ENCODE measurements around the gene CCDC73. TPM values are rescaled to one million over a fixed set of nuclear protein-coding genes. Genes with fewer than 3 reads are reported as not detected.

Gene CCDC73
- total RNA-seq, 4 donors from 2014 or later = not detected

- ATAC-seq (ENCODE audit: low FRiP score) (no peak), DNase-seq (ENCODE audit: low spot score) (no peak)
- TF ChIP-seq, protein P1, sequence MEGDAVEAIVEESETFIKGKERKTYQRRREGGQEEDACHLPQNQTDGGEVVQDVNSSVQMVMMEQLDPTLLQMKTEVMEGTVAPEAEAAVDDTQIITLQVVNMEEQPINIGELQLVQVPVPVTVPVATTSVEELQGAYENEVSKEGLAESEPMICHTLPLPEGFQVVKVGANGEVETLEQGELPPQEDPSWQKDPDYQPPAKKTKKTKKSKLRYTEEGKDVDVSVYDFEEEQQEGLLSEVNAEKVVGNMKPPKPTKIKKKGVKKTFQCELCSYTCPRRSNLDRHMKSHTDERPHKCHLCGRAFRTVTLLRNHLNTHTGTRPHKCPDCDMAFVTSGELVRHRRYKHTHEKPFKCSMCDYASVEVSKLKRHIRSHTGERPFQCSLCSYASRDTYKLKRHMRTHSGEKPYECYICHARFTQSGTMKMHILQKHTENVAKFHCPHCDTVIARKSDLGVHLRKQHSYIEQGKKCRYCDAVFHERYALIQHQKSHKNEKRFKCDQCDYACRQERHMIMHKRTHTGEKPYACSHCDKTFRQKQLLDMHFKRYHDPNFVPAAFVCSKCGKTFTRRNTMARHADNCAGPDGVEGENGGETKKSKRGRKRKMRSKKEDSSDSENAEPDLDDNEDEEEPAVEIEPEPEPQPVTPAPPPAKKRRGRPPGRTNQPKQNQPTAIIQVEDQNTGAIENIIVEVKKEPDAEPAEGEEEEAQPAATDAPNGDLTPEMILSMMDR (IDR thresholded peaks at IDR 0.05) = no peak
Observed at GRCh38 chr11:32563600-32563959, 230.9 kb downstream of the CCDC73 start.

- DNase-seq (ENCODE audit: low spot score) (no peak), ATAC-seq (ENCODE audit: low FRiP score) (peak; percentile 87)
- TF ChIP-seq, protein P1 (IDR thresholded peaks at IDR 0.05) = no peak
Observed at GRCh38 chr11:32562839-32563599, 231.4 kb downstream of the CCDC73 start.

DNA sequence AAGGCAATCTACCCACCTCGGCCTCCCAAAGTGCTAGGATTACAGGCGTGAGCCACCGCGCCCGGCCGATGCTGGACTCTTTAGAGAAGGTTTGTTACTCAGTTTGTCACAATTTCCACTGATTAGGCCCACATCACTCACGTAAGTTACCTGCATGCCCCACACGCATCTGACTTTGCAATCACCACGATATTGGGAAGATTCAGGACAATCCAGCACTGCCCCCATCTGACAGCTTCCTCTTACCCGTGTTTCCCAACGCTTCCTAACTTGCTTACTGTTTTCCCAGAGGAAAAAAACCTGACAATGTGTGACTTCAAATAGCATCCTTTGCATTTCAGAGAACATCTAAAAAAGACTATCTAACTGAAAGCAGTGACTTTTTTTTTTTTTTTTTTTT is 232.6 kb downstream of the CCDC73 start:
- no peak for DNase-seq (ENCODE audit: low spot score)
- no peak for ATAC-seq (ENCODE audit: low FRiP score)
- TF ChIP-seq, protein P1 (IDR thresholded peaks at IDR 0.05) = no peak

DNA sequence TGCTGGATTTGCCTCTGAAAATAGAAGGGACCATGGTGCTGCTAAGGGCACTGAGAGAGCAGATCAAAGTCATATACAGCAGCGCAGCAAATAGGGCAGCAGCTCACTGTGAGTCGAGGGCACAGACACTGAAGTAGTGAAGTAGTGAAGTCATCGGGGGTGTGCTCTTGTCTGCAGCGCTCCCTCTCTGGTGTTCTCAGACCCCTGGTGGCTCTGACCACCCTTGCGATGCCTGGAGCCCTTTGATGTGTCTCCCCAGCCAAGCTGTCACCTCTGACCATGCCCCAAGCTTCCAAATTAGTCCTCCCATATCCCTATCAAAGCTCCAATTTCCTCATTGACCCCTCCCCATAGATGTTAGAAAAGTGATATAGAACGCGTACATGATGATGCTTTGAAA is 238.6 kb downstream of the CCDC73 start:
- no peak for ATAC-seq (ENCODE audit: low FRiP score)
- no peak for DNase-seq (ENCODE audit: low spot score)
- TF ChIP-seq, protein P1 (IDR thresholded peaks at IDR 0.05) = no peak

DNA sequence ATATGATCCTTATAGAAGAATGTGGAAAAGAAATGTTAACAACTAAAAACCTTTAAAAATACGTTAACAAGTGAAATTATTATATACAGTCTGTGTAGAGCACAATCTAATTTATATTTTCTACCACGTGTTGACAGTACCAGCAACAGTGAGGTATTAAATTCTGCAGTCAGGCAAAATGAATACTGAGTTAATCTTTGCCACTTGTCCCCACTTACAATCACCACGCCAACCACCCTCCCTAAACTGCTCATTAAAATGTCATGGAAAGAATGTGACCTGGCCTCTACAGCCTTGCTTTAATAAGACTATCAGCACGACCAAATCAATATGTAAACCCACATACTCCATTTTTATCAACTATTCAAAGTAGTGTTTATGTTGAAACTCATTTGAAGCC is 239.4 kb downstream of the CCDC73 start:
- no peak for DNase-seq (ENCODE audit: low spot score)
- no peak for ATAC-seq (ENCODE audit: low FRiP score)
- TF ChIP-seq, protein P1 (IDR thresholded peaks at IDR 0.05) = no peak

Other genes with a start within 250 kb of the CCDC73 start
- gene EIF3M, start 210.8 kb downstream of the CCDC73 start, total RNA-seq = 100 to 1,000 TPM; 319 to 534 (median 455) TPM
- gene PRRG4, start 35.3 kb upstream of the CCDC73 start, total RNA-seq = 1 to 10 TPM; 1.4 to 3.5 (median 2.0) TPM
- 10 to 100 TPM; 22.6 to 34.2 (median 25.9) TPM for gene QSER1, start 98.1 kb upstream of the CCDC73 start, total RNA-seq
- 1 to 10 TPM in 1 of 4 donors, under 1 TPM in 3; 0.46 to 1.8 (median 0.87) TPM for gene DEPDC7, start 221.2 kb upstream of the CCDC73 start, total RNA-seq
- 10 to 100 TPM; 24.7 to 52.6 (median 34.6) TPM for gene TCP11L1, start 244.9 kb upstream of the CCDC73 start, total RNA-seq

All from omental fat pad (tissue), 4 donors.